NCI-H526 (cell line): ENCODE results near the gene MIA.
"Not testable (repeated sequence)": the region's sequence is repeated elsewhere in the genome, so short reads cannot be mapped to it uniquely, and the experiment has no call there.

Experiments used
- DNase-seq, 2 experiments: peaks; one replicate each; lab custom pipeline; 2025; lab: John Stamatoyannopoulos, UW

The MIA gene

DNA sequence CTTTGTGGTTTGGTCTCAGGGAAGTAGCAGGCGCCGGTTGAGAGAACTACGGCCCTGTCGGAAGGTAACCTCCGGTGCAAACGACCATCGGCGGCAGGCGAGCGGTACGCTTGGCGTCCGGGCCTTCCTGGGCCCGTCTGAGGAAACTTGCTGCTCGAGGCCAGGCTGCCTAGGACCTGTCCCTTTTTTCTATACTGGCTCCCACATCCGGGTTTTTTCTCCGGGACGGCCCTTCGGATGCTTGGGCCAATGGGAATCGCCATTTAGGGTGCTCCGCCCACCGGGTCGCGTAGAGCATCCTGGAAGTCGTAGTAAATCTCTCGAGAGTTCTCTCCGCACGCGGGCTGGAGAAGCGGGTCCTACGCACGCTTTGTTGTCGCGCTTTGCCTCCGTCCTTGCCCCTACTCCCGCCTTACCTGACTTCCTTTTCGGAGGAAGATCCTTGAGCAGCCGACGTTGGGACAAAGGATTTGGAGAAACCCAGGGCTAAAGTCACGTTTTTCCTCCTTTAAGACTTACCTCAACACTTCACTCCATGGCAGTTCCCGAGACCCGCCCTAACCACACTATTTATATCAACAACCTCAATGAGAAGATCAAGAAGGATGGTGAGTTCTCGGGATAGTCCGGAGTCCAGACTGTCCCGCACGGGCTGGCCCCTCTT is 24.3 kb upstream of the MIA start, which contains the start of gene SNRPA:
SNRPA (plus strand) TSS at position 330 of the 664 bp plus-strand sequence; CDS start at position 536, 206 bp downstream.
- peak; percentile 99 to 100 for DNase-seq

DNA sequence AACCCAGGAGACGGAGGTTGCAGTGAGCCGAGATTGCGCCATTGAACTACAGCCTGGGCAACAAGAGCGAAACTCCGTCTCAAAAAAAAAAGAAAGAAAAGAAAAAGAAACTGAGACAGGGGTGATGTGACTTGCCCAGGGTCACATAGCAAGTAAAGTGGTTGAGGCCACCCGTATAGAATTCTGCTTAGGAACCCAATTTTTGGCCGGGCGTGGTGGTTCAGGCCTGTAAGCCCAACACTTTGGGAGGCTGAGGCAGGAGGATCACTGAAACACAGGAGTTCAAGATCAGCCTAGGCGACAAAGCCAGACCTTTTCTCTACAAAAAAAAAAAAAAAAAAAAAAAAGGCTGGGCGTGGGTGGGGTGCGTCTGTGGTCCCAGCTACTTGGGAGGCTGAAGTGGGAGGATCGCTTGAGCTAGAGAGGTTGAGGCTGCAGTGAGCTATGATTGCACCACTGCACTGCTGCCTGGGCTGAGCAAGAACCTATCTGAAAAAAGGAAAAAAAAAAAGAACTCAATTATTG is 23.0 kb upstream of the MIA start:
- no peak for DNase-seq

DNA sequence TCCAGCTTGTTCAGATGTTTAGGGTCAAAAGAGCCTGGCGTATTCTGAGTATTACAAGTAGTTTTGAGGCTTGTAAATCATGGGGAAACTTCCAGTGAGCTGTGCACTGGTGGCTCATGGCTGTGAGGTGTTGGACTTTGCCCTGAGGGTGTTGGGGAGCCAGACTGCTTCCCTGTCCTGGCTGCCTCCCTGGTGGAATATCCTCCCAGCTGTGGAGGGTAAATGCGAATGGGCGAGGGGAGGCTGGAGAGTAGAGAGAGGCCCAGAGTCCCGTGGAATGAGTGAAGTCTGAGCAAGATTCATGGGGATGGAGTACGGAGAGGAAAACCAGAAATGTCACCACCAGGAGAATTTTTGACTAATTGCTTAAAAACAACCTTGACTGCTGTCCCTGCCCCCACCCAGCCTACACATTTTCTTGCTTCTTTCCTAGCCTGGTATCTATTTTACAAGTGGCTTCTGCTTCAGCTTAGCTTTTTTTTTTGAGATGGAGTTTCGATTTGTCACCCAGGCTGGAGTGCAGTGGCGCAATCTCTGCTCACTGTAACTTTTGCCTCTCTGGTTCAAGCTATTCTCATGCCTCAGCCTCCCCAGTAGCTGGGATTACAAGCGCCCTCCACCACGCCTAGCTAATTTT is 20.6 kb upstream of the MIA start:
- DNase-seq, result peak in 1 of 2 experiments; percentile 21

DNA sequence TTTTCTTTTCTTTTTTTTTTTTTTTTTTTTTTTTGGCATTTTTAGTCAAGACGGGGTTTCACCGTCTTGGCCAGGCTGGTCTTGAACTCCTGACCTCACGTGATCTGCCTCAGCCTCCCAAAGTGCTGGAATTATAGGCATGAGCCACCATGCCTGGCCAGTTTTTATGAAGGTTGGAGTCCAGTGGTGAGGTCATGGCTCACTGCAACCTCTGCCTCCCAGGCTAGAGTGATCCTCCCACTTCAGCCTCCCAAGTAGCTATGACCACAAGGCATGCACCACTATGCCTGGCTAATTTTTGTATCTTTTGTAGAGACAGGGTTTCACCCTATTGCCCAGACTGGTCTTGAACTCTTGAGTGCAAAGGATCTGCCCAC is 20.1 kb upstream of the MIA start:
- DNase-seq, result no peak

DNA sequence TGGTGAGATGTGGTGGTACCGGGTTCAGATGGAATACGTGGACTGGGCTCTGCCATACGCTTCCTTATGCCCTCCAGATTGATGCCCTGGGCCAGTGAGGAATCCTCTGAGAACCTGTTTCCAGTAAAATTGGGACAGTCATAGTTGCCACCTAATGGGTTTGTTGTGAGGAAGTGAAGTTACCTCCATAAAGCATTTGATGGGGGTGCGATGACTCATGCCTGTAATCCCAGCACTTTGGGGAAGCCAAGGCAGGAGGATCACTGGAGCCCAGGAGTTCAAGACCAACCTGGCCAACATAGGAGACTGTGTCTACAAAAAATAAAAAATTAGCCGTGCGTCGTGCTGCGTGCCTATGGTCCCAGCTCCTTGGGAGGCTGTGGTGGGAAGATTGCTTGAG is 19.5 kb upstream of the MIA start:
- DNase-seq, result no peak

DNA sequence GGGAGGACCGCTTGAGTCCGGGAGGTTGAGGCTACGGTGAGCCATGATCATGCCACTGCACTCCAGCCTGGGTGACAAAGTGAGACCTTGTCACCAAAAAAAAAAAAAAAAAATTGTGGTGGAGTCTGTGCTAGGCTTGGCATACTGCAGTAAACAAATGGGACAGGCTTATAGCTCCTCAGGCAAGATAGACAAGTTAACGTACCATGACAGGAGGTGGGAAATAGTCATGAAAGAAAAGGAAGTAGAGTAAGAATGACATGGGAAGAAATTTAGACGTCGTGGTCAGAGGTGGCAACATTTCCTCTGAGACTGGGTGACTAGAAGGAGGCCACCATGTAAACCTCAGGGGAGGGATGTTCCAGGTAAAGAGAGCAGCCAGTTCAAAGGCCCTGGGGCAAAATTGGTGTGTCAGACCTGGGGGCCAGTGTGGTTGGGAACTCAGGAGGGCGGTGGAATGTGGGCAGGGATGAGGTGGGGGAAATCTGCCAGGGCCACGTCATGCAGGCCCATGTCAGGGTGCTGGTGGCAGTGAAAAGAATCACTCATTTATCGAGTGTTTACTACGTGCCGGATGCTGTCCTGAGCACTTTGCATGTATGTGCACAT is 18.7 kb upstream of the MIA start:
- DNase-seq, result no peak

DNA sequence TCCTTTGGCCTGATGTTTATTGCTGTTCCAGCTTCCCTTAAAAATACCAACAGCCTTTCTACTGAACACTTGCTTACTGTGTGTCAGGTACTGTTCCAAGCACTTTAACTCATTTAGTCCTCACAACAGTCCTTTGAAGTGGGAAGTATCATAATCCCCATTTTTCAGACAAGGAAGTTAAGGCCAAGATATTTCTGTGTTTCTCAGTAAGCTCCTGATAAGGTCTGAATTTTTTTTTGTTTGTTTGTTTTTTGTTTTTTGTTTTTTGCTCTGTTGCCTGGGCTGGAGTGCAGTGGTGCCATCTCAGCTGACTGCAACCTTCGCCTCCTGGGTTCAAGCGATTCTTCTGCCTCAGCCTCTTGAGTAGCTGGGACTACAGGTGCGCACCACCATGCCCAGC is 16.8 kb upstream of the MIA start:
- no peak for DNase-seq

DNA sequence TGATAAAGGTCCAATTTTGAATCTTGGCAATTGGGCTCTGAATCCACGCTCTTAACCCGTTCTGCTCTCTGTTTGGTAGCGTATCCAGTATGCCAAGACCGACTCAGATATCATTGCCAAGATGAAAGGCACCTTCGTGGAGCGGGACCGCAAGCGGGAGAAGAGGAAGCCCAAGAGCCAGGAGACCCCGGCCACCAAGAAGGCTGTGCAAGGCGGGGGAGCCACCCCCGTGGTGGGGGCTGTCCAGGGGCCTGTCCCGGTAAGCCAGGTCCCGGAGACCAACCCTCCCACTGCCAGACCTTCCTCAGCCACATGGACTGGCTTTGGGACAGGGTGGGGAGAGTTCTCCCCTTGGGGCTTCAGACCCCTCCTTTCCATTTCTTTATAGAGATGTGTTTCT is 16.0 kb upstream of the MIA start:
- DNase-seq, result no peak

DNA sequence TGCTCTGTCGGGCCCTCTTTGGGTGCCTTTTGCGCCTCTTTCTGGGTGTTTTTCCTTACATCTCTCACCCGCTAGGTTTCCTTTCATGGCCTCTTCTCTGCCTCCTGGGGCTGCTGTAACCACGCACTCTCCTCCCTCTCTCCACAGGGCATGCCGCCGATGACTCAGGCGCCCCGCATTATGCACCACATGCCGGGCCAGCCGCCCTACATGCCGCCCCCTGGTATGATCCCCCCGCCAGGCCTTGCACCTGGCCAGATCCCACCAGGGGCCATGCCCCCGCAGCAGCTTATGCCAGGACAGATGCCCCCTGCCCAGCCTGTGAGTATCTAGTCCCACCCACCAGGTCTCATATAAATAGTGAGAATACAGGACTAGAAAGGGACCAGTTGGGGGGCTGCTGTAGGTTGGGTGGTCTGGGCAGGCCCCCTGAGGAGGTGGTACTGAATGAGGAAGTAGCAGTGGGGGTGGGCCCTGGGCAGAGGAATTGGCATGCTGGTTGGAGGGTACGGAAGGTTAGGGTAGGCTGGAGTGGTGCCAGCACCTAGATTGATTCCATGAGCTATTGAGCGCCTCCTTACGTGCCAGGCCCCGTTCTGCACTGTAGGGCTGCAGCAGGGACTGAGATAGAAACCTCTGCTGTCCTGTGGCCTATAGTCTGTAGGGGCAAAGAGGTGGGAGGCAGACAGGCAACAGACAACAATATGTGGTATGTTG is 12.4 kb upstream of the MIA start:
- DNase-seq, result no peak

DNA sequence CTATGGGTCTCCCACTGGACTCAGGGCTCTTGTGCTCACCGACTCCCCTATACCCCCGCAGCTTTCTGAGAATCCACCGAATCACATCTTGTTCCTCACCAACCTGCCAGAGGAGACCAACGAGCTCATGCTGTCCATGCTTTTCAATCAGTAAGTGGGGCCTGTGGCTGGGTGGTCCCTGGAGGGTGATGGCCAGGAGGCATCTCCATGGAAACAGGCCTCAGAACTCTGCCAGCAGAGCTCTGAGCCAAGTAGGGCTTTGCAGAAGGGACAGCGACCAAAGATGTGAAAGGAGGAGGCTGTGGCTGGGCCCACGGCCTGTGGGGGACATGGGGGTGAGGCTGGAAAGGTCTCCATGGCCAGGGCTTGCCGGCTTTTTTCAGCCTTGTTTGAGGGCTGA is 11.8 kb upstream of the MIA start:
- DNase-seq, result no peak

DNA sequence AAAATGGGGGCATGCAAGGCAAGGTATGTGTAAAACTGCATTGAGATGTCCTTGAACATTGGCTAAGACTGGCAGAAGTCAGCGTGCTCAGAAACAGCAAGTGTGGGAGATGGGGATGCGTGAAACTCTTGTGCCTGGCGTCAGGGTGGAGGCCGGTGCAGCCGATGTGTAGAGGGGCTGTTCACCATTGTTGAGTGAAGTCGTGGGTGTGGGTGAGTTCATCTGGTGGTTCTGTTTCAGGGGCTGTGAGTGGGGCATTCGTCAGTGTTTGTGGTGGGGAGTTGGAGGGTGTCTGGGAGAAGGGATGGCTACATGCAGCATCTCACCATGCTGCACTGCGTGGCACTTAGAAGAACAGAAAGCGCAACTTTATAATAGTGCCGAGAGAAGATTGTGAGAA is 11.4 kb upstream of the MIA start:
- no peak for DNase-seq

DNA sequence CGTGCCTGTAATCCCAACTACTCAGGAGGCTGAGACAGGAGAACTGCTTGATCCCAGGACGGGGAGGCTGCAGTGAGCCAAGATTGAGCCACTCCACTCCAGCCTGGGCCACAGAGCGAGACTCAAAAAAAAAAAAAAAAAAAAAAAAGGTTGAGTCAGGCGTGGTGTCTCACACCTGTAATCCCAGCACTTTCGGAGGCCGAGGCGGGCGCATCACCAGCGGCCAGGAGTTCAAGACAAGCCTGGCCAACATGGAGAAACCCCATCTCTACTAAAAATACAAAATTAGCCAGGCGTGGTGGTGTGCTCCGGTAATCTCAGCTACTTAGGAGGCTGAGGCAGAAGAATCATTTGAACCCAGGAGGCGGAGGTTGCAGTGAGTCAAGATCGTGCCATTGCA is 8.9 kb upstream of the MIA start:
- DNase-seq, result not testable (repeated sequence)

DNA sequence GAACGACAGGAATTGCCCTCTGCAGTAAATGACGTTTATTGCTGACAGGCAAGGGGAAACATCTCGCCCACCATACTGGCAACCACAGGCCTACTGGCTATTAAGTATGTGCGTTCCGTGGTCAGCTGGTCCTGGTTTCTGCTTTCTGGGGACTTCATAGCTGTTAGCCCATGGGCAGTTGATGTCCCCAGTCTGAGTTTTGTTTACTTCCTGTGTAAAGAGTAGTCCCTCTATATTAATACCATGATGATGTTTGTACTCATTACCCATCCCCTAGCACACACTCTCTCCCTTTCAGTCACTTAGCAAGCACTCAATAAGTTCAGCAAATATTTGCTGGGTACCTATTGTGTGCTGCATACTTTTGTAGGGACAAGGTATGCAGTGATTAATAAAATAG is 6.5 kb upstream of the MIA start:
- DNase-seq, result no peak

DNA sequence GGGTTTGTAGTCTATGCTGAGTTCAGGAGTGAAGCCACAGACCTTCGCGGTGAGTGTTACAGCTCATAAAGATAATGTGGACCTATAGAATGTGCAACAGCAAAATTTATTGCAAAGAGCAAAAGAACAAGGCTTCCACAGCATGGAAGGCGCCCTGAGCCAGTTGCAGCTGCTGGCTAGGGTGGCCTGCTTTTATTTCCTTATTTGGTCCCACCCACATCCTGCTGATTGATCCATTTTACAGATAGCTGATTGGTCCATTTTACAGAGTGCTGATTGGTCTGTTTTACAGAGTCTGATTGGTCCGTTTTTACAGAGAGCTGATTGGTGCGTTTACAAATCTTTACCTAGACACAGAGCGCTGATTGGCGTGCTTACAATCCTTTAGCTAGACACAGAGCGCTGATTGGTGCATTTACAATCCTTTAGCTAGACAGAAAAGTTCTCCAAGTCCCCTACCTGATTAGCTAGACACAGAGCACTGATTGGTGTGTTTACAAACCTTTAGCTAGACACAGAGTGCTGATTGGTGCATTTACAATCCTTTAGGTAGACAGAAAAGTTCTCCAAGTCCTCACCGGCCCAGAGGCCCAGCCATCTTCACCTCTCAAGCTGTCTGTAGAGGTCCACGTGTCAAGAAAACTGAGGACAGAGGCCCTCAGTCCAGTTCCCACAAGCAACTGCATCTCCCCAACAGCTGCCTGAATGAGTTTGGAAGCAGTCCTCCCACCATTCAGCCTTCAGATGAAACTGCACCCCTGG is 4.0 kb upstream of the MIA start:
- not testable (repeated sequence) for DNase-seq

DNA sequence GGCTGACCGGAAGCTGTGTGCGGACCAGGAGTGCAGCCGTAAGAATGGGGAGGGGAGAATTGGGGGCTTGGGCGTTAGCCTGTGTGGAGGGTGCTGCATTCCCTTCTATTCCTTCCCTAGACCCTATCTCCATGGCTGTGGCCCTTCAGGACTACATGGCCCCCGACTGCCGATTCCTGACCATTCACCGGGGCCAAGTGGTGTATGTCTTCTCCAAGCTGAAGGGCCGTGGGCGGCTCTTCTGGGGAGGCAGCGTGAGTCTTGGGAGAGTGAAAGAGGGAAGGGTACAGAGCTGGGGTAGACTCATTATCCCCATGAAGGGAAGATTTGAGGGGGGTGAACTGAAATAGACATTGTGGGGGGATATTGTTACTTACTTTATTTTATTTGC is 306 bp downstream of the MIA start:
- DNase-seq, result no peak

DNA sequence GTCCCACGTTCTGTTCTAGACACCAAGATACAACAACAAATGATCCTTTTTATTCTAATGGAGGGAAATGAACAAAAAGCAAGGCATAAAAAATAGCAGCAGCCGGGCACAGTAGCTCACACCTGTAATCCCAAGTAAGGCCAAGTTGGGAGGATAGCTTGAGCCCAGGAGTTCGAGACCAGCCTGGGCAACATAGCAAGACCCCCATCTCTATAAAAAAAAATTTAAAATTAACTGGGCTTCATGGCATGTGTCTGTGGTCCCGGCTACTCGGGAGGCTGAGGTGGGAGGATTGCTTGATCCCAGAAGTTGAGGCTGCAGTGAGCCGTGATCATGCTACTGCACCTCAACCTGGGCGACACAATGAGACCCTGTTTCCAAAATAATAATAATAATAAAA is 1.0 kb downstream of the MIA start:
- no peak for DNase-seq

DNA sequence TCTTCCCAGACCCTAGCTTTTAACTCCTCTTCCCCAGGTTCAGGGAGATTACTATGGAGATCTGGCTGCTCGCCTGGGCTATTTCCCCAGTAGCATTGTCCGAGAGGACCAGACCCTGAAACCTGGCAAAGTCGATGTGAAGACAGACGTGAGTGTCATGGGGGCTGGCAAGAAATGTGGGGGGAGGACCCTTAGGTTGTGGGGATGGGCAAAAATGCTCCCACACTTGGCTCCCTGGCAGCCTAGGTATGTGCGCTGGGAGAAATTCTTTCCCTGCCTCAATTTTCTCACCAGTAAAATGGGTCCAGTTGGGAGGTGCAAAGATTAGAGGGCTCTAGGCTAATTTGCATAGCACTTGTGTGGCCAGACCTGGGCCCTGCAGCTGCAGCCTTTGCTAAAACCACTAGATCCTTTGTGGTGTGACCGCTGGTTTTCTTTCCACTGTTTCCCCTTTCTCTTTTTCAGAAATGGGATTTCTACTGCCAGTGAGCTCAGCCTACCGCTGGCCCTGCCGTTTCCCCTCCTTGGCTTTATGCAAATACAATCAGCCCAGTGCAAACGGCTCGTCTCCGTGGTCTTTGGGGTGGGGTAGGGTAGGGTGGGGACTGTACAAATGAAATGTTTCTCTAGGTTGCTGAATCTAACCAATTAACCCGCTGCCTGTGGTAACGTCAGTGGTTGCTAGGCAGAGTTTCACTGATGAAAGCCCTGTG is 1.8 kb downstream of the MIA start:
- DNase-seq, result peak; percentile 99

DNA sequence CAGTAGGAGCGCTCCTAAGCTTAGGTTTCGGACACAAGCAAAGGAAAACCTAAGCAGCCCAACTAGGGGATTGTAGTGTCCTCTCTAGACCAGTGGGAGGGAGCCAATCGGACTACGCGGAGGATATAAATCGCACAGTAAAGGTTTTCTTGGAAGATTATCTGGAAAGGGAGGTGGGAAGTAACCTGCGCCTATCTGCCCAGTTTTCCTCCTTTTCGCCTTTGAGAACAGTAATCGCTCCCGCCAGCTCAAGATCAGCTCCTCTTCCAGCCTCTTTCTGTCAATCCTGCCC is 2.3 kb downstream of the MIA start:
- no peak for DNase-seq

DNA sequence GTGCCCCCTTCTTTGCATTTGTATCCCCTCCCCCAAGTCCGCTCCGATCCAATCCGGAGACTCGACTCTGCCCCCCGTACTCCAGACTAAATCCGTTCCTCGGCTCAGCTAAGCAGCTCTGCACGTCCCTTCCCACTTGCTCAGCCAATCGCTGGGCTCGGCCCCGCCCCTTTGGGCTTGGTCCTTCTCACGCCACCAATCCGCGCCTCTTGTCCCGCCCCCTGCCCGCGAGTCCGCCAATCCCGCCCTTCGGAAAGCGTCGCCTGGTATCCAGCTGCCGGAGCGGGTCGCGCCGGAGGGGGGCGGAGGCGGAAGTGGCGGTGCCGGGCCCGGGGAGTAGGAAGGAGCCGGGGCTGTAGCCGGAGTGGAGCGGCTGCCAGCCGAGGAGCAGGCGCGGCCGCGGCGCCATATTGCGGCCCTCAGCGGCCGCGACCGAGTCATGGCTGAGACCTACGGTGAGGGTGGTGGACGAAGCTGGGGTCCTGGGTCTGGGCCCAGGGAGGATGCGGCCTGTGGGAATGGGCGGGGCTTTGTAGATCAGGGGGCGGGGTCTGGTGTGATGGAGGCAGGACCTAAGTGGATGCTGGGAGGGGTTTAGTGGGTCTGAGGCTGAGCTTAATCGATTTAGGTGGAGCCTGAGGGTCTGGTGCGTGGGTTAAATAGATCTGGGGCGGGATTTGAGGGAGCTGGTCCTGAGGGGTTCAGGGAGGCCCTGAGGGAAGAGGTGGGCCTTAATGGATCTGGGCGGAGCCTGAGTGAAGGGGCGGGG is 2.8 kb downstream of the MIA start, which contains the start of gene RAB4B:
RAB4B (plus strand) TSS at position 311 of the 769 bp plus-strand sequence; CDS start at position 440, 129 bp downstream.
- DNase-seq, result peak; percentile 100

DNA sequence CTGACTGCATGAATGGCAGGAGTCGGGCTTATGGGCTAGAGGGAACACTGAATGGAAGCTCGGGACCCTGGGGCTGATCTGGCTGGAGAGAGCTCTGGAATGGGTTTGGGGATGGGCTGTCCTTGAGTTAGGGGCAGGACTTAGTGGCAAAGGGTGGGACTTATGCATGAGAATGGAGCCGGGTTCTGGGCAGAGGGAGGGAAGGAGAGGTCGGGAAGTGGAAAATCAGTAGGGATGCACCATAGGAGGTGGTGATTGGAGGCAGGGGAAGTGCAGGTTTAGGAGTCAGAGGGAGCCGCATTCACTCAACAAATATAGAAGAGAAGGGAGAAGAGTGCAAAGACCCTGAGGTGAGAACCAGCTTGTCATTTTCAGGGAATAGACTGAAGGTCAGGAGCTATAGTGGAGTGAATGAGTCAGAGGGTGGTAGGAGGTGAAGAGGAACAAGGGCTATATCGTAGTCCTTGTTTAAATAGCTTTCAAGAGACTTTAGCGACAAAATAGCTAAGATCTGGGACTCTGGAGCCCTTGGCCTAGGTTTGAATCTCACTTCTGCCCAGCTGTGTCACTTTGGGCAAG is 3.5 kb downstream of the MIA start:
- no peak for DNase-seq
